ENCODE data around the gene CD200.

DNA sequence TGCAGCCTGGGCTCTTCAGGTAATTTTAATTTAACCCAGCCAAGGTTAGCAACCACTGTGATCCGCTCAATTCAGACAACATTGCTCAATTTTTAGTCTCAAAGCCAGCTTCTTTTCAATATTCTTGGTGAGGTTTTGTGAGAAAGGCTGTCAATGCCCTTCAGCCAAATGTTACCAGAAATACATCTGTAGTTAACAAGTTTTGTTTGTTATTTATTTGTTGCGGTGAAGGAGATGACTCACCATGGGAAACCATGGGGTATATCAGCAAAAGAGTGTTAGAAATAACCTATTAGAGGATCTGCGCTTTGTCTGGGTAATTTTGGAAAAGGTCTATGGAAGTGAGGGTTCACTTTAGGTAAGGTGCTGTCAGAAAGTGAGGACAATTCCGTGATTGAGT, 43.9 kb upstream of the CD200 start:
- TF ChIP-seq POLR2AphosphoS5 (IDR thresholded peaks at IDR 0.05; ENCODE audit: low read depth, low read length) (no peak), TCF7L2 (IDR thresholded peaks at IDR 0.05; ENCODE audit: low read depth, low read length) (no peak), SIN3A (IDR thresholded peaks at IDR 0.05; ENCODE audit: borderline replicate concordance, insufficient read depth, low read depth, low read length) (no peak)
- TF ChIP-seq, protein P1, sequence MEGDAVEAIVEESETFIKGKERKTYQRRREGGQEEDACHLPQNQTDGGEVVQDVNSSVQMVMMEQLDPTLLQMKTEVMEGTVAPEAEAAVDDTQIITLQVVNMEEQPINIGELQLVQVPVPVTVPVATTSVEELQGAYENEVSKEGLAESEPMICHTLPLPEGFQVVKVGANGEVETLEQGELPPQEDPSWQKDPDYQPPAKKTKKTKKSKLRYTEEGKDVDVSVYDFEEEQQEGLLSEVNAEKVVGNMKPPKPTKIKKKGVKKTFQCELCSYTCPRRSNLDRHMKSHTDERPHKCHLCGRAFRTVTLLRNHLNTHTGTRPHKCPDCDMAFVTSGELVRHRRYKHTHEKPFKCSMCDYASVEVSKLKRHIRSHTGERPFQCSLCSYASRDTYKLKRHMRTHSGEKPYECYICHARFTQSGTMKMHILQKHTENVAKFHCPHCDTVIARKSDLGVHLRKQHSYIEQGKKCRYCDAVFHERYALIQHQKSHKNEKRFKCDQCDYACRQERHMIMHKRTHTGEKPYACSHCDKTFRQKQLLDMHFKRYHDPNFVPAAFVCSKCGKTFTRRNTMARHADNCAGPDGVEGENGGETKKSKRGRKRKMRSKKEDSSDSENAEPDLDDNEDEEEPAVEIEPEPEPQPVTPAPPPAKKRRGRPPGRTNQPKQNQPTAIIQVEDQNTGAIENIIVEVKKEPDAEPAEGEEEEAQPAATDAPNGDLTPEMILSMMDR (IDR thresholded peaks at IDR 0.05): no peak
- TF ChIP-seq, protein P2, sequence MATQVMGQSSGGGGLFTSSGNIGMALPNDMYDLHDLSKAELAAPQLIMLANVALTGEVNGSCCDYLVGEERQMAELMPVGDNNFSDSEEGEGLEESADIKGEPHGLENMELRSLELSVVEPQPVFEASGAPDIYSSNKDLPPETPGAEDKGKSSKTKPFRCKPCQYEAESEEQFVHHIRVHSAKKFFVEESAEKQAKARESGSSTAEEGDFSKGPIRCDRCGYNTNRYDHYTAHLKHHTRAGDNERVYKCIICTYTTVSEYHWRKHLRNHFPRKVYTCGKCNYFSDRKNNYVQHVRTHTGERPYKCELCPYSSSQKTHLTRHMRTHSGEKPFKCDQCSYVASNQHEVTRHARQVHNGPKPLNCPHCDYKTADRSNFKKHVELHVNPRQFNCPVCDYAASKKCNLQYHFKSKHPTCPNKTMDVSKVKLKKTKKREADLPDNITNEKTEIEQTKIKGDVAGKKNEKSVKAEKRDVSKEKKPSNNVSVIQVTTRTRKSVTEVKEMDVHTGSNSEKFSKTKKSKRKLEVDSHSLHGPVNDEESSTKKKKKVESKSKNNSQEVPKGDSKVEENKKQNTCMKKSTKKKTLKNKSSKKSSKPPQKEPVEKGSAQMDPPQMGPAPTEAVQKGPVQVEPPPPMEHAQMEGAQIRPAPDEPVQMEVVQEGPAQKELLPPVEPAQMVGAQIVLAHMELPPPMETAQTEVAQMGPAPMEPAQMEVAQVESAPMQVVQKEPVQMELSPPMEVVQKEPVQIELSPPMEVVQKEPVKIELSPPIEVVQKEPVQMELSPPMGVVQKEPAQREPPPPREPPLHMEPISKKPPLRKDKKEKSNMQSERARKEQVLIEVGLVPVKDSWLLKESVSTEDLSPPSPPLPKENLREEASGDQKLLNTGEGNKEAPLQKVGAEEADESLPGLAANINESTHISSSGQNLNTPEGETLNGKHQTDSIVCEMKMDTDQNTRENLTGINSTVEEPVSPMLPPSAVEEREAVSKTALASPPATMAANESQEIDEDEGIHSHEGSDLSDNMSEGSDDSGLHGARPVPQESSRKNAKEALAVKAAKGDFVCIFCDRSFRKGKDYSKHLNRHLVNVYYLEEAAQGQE (IDR thresholded peaks at IDR 0.05; ENCODE audit: insufficient read depth in 1 of 2, low read depth in 2 of 2, low read length in 1 of 2): no peak
